ENCODE results near the gene HBS1L. TPM values are rescaled to one million over a fixed set of nuclear protein-coding genes. Genes with fewer than 3 reads are reported as not detected.

The HBS1L gene
- total RNA-seq, 1 experiment from 2014 or later: 95.4 TPM

DNA sequence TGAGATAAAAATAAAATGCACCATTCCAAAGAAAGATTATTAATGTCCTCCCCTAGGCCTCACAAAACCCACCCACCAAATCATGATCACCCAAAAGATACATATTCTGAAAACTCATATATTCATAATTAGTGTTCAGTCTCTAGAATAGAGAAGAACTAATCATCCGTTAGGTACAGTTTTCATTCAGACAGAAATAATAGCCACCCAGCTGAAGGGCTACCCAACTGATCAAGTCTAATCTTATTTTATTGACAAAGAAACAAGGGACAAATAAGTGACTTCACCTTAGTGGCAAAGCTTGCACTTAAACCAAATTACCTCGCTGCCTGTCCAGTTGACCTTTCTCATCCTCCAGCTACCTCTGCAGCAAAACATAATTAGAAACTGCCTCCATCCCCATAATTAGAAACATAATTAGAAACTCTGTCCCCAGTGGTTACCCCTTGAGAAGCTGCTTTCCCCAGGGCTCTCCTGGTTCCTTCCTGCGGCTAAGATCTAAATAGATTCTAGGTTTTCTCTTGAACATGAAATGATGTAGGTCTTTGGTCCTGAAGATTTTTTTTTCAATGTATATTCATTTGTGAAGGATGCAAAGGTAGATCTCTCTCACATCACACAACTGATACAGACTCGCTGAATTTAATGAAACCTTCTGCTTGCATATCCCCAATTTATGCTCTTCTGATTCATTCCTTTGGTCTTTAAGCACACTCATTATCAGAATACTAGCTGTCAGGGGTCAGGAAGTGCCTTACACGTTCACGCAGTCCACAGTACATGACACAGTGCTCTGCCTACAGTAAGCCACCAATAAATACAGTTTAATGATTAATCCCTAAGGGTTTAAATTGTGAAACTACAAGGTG, 46.3 kb downstream of the HBS1L start:
- no peaks in the 10 kb centered on the region for H3K9me3 Mint-ChIP-seq
- TF ChIP-seq CREM (CRISPR knock-in tag; IDR thresholded peaks at IDR 0.05) (no peak), ZNF219 (CRISPR knock-in tag; IDR thresholded peaks at IDR 0.05; ENCODE audit: borderline replicate concordance) (no peak), FOXP1 (CRISPR knock-in tag; IDR thresholded peaks at IDR 0.05; ENCODE audit: borderline replicate concordance) (no peak), JUN (CRISPR knock-in tag; IDR thresholded peaks at IDR 0.05) (no peak), ETV6 (CRISPR knock-in tag; IDR thresholded peaks at IDR 0.05) (no peak), EMX1 (CRISPR knock-in tag; IDR thresholded peaks at IDR 0.05) (no peak)
- TF ChIP-seq, protein P1, sequence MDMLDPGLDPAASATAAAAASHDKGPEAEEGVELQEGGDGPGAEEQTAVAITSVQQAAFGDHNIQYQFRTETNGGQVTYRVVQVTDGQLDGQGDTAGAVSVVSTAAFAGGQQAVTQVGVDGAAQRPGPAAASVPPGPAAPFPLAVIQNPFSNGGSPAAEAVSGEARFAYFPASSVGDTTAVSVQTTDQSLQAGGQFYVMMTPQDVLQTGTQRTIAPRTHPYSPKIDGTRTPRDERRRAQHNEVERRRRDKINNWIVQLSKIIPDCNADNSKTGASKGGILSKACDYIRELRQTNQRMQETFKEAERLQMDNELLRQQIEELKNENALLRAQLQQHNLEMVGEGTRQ (CRISPR knock-in tag; IDR thresholded peaks at IDR 0.05): no peak
- TF ChIP-seq, protein P2, sequence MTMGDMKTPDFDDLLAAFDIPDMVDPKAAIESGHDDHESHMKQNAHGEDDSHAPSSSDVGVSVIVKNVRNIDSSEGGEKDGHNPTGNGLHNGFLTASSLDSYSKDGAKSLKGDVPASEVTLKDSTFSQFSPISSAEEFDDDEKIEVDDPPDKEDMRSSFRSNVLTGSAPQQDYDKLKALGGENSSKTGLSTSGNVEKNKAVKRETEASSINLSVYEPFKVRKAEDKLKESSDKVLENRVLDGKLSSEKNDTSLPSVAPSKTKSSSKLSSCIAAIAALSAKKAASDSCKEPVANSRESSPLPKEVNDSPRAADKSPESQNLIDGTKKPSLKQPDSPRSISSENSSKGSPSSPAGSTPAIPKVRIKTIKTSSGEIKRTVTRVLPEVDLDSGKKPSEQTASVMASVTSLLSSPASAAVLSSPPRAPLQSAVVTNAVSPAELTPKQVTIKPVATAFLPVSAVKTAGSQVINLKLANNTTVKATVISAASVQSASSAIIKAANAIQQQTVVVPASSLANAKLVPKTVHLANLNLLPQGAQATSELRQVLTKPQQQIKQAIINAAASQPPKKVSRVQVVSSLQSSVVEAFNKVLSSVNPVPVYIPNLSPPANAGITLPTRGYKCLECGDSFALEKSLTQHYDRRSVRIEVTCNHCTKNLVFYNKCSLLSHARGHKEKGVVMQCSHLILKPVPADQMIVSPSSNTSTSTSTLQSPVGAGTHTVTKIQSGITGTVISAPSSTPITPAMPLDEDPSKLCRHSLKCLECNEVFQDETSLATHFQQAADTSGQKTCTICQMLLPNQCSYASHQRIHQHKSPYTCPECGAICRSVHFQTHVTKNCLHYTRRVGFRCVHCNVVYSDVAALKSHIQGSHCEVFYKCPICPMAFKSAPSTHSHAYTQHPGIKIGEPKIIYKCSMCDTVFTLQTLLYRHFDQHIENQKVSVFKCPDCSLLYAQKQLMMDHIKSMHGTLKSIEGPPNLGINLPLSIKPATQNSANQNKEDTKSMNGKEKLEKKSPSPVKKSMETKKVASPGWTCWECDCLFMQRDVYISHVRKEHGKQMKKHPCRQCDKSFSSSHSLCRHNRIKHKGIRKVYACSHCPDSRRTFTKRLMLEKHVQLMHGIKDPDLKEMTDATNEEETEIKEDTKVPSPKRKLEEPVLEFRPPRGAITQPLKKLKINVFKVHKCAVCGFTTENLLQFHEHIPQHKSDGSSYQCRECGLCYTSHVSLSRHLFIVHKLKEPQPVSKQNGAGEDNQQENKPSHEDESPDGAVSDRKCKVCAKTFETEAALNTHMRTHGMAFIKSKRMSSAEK (CRISPR knock-in tag; IDR thresholded peaks at IDR 0.05; ENCODE audit: borderline replicate concordance): no peak
- TF ChIP-seq, protein P3, sequence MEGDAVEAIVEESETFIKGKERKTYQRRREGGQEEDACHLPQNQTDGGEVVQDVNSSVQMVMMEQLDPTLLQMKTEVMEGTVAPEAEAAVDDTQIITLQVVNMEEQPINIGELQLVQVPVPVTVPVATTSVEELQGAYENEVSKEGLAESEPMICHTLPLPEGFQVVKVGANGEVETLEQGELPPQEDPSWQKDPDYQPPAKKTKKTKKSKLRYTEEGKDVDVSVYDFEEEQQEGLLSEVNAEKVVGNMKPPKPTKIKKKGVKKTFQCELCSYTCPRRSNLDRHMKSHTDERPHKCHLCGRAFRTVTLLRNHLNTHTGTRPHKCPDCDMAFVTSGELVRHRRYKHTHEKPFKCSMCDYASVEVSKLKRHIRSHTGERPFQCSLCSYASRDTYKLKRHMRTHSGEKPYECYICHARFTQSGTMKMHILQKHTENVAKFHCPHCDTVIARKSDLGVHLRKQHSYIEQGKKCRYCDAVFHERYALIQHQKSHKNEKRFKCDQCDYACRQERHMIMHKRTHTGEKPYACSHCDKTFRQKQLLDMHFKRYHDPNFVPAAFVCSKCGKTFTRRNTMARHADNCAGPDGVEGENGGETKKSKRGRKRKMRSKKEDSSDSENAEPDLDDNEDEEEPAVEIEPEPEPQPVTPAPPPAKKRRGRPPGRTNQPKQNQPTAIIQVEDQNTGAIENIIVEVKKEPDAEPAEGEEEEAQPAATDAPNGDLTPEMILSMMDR (IDR thresholded peaks at IDR 0.05): no peak
- TF ChIP-seq, protein P4, sequence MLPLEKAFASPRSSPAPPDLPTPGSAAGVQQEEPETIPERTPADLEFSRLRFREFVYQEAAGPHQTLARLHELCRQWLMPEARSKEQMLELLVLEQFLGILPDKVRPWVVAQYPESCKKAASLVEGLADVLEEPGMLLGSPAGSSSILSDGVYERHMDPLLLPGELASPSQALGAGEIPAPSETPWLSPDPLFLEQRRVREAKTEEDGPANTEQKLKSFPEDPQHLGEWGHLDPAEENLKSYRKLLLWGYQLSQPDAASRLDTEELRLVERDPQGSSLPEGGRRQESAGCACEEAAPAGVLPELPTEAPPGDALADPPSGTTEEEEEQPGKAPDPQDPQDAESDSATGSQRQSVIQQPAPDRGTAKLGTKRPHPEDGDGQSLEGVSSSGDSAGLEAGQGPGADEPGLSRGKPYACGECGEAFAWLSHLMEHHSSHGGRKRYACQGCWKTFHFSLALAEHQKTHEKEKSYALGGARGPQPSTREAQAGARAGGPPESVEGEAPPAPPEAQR (CRISPR knock-in tag; IDR thresholded peaks at IDR 0.05): no peak
- TF ChIP-seq, protein P5, sequence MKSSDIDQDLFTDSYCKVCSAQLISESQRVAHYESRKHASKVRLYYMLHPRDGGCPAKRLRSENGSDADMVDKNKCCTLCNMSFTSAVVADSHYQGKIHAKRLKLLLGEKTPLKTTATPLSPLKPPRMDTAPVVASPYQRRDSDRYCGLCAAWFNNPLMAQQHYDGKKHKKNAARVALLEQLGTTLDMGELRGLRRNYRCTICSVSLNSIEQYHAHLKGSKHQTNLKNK (CRISPR knock-in tag; IDR thresholded peaks at IDR 0.05): no peak
- TF ChIP-seq, protein P6, sequence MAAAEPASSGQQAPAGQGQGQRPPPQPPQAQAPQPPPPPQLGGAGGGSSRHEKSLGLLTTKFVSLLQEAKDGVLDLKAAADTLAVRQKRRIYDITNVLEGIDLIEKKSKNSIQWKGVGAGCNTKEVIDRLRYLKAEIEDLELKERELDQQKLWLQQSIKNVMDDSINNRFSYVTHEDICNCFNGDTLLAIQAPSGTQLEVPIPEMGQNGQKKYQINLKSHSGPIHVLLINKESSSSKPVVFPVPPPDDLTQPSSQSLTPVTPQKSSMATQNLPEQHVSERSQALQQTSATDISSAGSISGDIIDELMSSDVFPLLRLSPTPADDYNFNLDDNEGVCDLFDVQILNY (CRISPR knock-in tag; IDR thresholded peaks at IDR 0.05): no peak
- TF ChIP-seq, protein P7, sequence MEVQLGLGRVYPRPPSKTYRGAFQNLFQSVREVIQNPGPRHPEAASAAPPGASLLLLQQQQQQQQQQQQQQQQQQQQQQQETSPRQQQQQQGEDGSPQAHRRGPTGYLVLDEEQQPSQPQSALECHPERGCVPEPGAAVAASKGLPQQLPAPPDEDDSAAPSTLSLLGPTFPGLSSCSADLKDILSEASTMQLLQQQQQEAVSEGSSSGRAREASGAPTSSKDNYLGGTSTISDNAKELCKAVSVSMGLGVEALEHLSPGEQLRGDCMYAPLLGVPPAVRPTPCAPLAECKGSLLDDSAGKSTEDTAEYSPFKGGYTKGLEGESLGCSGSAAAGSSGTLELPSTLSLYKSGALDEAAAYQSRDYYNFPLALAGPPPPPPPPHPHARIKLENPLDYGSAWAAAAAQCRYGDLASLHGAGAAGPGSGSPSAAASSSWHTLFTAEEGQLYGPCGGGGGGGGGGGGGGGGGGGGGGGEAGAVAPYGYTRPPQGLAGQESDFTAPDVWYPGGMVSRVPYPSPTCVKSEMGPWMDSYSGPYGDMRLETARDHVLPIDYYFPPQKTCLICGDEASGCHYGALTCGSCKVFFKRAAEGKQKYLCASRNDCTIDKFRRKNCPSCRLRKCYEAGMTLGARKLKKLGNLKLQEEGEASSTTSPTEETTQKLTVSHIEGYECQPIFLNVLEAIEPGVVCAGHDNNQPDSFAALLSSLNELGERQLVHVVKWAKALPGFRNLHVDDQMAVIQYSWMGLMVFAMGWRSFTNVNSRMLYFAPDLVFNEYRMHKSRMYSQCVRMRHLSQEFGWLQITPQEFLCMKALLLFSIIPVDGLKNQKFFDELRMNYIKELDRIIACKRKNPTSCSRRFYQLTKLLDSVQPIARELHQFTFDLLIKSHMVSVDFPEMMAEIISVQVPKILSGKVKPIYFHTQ (CRISPR knock-in tag; IDR thresholded peaks at IDR 0.05): no peak
- TF ChIP-seq, protein P8, sequence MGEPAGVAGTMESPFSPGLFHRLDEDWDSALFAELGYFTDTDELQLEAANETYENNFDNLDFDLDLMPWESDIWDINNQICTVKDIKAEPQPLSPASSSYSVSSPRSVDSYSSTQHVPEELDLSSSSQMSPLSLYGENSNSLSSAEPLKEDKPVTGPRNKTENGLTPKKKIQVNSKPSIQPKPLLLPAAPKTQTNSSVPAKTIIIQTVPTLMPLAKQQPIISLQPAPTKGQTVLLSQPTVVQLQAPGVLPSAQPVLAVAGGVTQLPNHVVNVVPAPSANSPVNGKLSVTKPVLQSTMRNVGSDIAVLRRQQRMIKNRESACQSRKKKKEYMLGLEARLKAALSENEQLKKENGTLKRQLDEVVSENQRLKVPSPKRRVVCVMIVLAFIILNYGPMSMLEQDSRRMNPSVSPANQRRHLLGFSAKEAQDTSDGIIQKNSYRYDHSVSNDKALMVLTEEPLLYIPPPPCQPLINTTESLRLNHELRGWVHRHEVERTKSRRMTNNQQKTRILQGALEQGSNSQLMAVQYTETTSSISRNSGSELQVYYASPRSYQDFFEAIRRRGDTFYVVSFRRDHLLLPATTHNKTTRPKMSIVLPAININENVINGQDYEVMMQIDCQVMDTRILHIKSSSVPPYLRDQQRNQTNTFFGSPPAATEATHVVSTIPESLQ (CRISPR knock-in tag; IDR thresholded peaks at IDR 0.05): no peak
- TF ChIP-seq, protein P9, sequence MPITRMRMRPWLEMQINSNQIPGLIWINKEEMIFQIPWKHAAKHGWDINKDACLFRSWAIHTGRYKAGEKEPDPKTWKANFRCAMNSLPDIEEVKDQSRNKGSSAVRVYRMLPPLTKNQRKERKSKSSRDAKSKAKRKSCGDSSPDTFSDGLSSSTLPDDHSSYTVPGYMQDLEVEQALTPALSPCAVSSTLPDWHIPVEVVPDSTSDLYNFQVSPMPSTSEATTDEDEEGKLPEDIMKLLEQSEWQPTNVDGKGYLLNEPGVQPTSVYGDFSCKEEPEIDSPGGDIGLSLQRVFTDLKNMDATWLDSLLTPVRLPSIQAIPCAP (CRISPR knock-in tag; IDR thresholded peaks at IDR 0.05): no peak
- TF ChIP-seq, protein P10, sequence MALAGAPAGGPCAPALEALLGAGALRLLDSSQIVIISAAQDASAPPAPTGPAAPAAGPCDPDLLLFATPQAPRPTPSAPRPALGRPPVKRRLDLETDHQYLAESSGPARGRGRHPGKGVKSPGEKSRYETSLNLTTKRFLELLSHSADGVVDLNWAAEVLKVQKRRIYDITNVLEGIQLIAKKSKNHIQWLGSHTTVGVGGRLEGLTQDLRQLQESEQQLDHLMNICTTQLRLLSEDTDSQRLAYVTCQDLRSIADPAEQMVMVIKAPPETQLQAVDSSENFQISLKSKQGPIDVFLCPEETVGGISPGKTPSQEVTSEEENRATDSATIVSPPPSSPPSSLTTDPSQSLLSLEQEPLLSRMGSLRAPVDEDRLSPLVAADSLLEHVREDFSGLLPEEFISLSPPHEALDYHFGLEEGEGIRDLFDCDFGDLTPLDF (CRISPR knock-in tag; IDR thresholded peaks at IDR 0.05): no peak
- TF ChIP-seq, protein P11, sequence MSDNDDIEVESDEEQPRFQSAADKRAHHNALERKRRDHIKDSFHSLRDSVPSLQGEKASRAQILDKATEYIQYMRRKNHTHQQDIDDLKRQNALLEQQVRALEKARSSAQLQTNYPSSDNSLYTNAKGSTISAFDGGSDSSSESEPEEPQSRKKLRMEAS (CRISPR knock-in tag; IDR thresholded peaks at IDR 0.05): no peak

More for the DNA sequence above, 46.3 kb downstream of the HBS1L start:
- Mint-ChIP-seq H3K27ac (no peak overlapping the region), H3K4me1 (no peaks in the 10 kb centered on the region), H3K36me3 (no peaks in the 10 kb centered on the region), H3K4me3 (no peak overlapping the region), H3K27me3 (ENCODE audit: low read depth) (no peaks in the 10 kb centered on the region)
- ATAC-seq (no peak), DNase-seq (ENCODE audit: low spot score) (no peak)
- CTCF ChIA-PET: no interaction called here
- POLR2A ChIA-PET: no interaction called here

Measured in WTC11 (cell line).